ENCODE data around the gene ZNG1A.
A peak's percentile ranks its signal among the peaks of the same experiment; 100 is the strongest.
"Not testable (repeated sequence)": the region's sequence is repeated elsewhere in the genome, so short reads cannot be mapped to it uniquely, and the experiment has no call there.

Gene ZNG1A

GRCh38 chr9:117144-117994, 61.5 kb downstream of the ZNG1A start:
- DNase-seq, result peak in 2 of 3 donors; percentile 55 to 92
- Histone ChIP-seq H3K4me1 (ENCODE audit: control extremely low read depth in 1 of 4, control insufficient read depth in 4 of 4, insufficient read depth in 4 of 4, low read length in 3 of 4) (peaks cover 0 to 26% (median 20%) of the 10 kb centered on the region in 4 experiments), H3K4me3 (ENCODE audit: control insufficient read depth in 1 of 7, extremely low read depth in 1 of 7, insufficient read depth in 4 of 7, low read depth in 2 of 7, low read length in 6 of 7) (peak overlapping the region in 1 of 7 experiments; percentile 16), H3K27me3 (replicated peaks in 2 of 5; ENCODE audit: control insufficient read depth in 4 of 5, insufficient read depth in 5 of 5, low read length in 4 of 5) (peaks cover 0 to 42% (median 11%) of the 10 kb centered on the region in 5 experiments)
- H3K27ac ChIP-seq (ENCODE audit: insufficient read depth in 1 of 2, low read depth in 1 of 2, low read length in 2 of 2, poor library complexity in 1 of 2, severe bottlenecking in 2 of 2); CTCF ChIA-PET; POLR2A ChIA-PET; H3K9me3 ChIP-seq (ENCODE audit: control extremely low read depth in 1 of 5, control insufficient read depth in 4 of 5, insufficient read depth in 2 of 5, low read depth in 1 of 5, low read length in 4 of 5); H3K36me3 ChIP-seq (ENCODE audit: control insufficient read depth in 4 of 4, insufficient read depth in 4 of 4, low read length in 3 of 4): not testable (repeated sequence)
- WGBS (ENCODE audit: insufficient coverage), result 0% methylated on average over 19 of the region's 71 CpGs

GRCh38 chr9:116239-117077, 62.4 kb downstream of the ZNG1A start:
- H3K36me3 ChIP-seq (ENCODE audit: control insufficient read depth in 4 of 4, insufficient read depth in 4 of 4, low read length in 3 of 4); H3K4me3 ChIP-seq (ENCODE audit: control insufficient read depth in 1 of 7, extremely low read depth in 1 of 7, insufficient read depth in 4 of 7, low read depth in 2 of 7, low read length in 6 of 7); H3K9me3 ChIP-seq (ENCODE audit: control extremely low read depth in 1 of 5, control insufficient read depth in 4 of 5, insufficient read depth in 2 of 5, low read depth in 1 of 5, low read length in 4 of 5); H3K27ac ChIP-seq (ENCODE audit: insufficient read depth in 1 of 2, low read depth in 1 of 2, low read length in 2 of 2, poor library complexity in 1 of 2, severe bottlenecking in 2 of 2); CTCF ChIA-PET; POLR2A ChIA-PET: not testable (repeated sequence)
- peak in 2 of 3 donors; percentile 24 to 34 for DNase-seq
- 20% methylated on average over 4 of the region's 41 CpGs for WGBS (ENCODE audit: insufficient coverage)
- H3K27me3 ChIP-seq (replicated peaks in 2 of 5; ENCODE audit: control insufficient read depth in 4 of 5, insufficient read depth in 5 of 5, low read length in 4 of 5), result peaks cover 0 to 43% (median 11%) of the 10 kb centered on the region in 5 experiments
- H3K4me1 ChIP-seq (ENCODE audit: control extremely low read depth in 1 of 4, control insufficient read depth in 4 of 4, insufficient read depth in 4 of 4, low read length in 3 of 4), result peaks cover 0 to 26% (median 20%) of the 10 kb centered on the region in 4 experiments

GRCh38 chr9:115118-115451, 63.8 kb downstream of the ZNG1A start:
- H3K27ac ChIP-seq (ENCODE audit: insufficient read depth in 1 of 2, low read depth in 1 of 2, low read length in 2 of 2, poor library complexity in 1 of 2, severe bottlenecking in 2 of 2); H3K36me3 ChIP-seq (ENCODE audit: control insufficient read depth in 4 of 4, insufficient read depth in 4 of 4, low read length in 3 of 4); H3K4me3 ChIP-seq (ENCODE audit: control insufficient read depth in 1 of 7, extremely low read depth in 1 of 7, insufficient read depth in 4 of 7, low read depth in 2 of 7, low read length in 6 of 7); POLR2A ChIA-PET; CTCF ChIA-PET; H3K9me3 ChIP-seq (ENCODE audit: control extremely low read depth in 1 of 5, control insufficient read depth in 4 of 5, insufficient read depth in 2 of 5, low read depth in 1 of 5, low read length in 4 of 5): not testable (repeated sequence)
- Histone ChIP-seq H3K4me1 (ENCODE audit: control extremely low read depth in 1 of 4, control insufficient read depth in 4 of 4, insufficient read depth in 4 of 4, low read length in 3 of 4) (peaks cover 0 to 26% (median 20%) of the 10 kb centered on the region in 4 experiments), H3K27me3 (replicated peaks in 2 of 5; ENCODE audit: control insufficient read depth in 4 of 5, insufficient read depth in 5 of 5, low read length in 4 of 5) (peaks cover 0 to 43% (median 11%) of the 10 kb centered on the region in 5 experiments)
- peak in 1 of 3 donors; percentile 17 for DNase-seq
- no CpG with 5 or more reads among the region's 11 CpGs for WGBS (ENCODE audit: insufficient coverage)

- DNase-seq, result peak in 2 of 3 donors; percentile 13 to 23
- POLR2A ChIA-PET; H3K9me3 ChIP-seq (ENCODE audit: control extremely low read depth in 1 of 5, control insufficient read depth in 4 of 5, insufficient read depth in 2 of 5, low read depth in 1 of 5, low read length in 4 of 5); CTCF ChIA-PET; H3K36me3 ChIP-seq (ENCODE audit: control insufficient read depth in 4 of 4, insufficient read depth in 4 of 4, low read length in 3 of 4); H3K27ac ChIP-seq (ENCODE audit: insufficient read depth in 1 of 2, low read depth in 1 of 2, low read length in 2 of 2, poor library complexity in 1 of 2, severe bottlenecking in 2 of 2): not testable (repeated sequence)
- WGBS (ENCODE audit: insufficient coverage), result 5% methylated on average over 39 of the region's 73 CpGs
- Histone ChIP-seq H3K4me1 (ENCODE audit: control extremely low read depth in 1 of 4, control insufficient read depth in 4 of 4, insufficient read depth in 4 of 4, low read length in 3 of 4) (peaks cover 0 to 26% (median 20%) of the 10 kb centered on the region in 4 experiments), H3K4me3 (ENCODE audit: control insufficient read depth in 1 of 7, extremely low read depth in 1 of 7, insufficient read depth in 4 of 7, low read depth in 2 of 7, low read length in 6 of 7) (peak overlapping the region in 6 of 7 experiments; percentile 37 to 66 (median 55)), H3K27me3 (replicated peaks in 2 of 5; ENCODE audit: control insufficient read depth in 4 of 5, insufficient read depth in 5 of 5, low read length in 4 of 5) (peaks cover 0 to 49% (median 13%) of the 10 kb centered on the region in 5 experiments)
Observed at GRCh38 chr9:114267-115117, 64.4 kb downstream of the ZNG1A start.

GRCh38 chr9:113468-114266, 65.2 kb downstream of the ZNG1A start:
- peaks cover 0 to 56% (median 13%) of the 10 kb centered on the region in 5 experiments for H3K27me3 ChIP-seq (replicated peaks in 2 of 5; ENCODE audit: control insufficient read depth in 4 of 5, insufficient read depth in 5 of 5, low read length in 4 of 5)
- POLR2A ChIA-PET; H3K27ac ChIP-seq (ENCODE audit: insufficient read depth in 1 of 2, low read depth in 1 of 2, low read length in 2 of 2, poor library complexity in 1 of 2, severe bottlenecking in 2 of 2); H3K36me3 ChIP-seq (ENCODE audit: control insufficient read depth in 4 of 4, insufficient read depth in 4 of 4, low read length in 3 of 4); CTCF ChIA-PET; H3K9me3 ChIP-seq (ENCODE audit: control extremely low read depth in 1 of 5, control insufficient read depth in 4 of 5, insufficient read depth in 2 of 5, low read depth in 1 of 5, low read length in 4 of 5): not testable (repeated sequence)
- H3K4me3 ChIP-seq (ENCODE audit: control insufficient read depth in 1 of 7, extremely low read depth in 1 of 7, insufficient read depth in 4 of 7, low read depth in 2 of 7, low read length in 6 of 7), result peak overlapping the region in 6 of 7 experiments; percentile 37 to 66 (median 55)
- DNase-seq, result peak in 2 of 3 donors; percentile 52 to 66
- WGBS (ENCODE audit: insufficient coverage), result under 1% methylated on average over 95 of the region's 111 CpGs
- H3K4me1 ChIP-seq (ENCODE audit: control extremely low read depth in 1 of 4, control insufficient read depth in 4 of 4, insufficient read depth in 4 of 4, low read length in 3 of 4), result peaks cover 0 to 26% (median 20%) of the 10 kb centered on the region in 4 experiments

Measured in common myeloid progenitor, CD34-positive (primary cell).